Stimulated activated CD8-positive, alpha-beta memory T cell treated with anti-CD3 and anti-CD28 coated beads, Interleukin-7, amount 100 ng/mL, for 24 hours (primary cell): ENCODE results near the gene NR2E1.

ENCODE experiments used
- DNase-seq: peaks from one replicate; pipeline ENCODE4 v3.0.0-alpha.2; 2020; ENCODE audit warnings: low read depth

Gene NR2E1

GRCh38 chr6:108165714-108166663, at the start of gene NR2E1:
Gene NR2E1, plus strand, starts transcription at chr6:108166022. Its CDS starts 744 bp downstream, at chr6:108166766.
- DNase-seq: no peak

- no peak for DNase-seq
Measured at GRCh38 chr6:108116546-108117426, 49.0 kb upstream of the NR2E1 start.

- no peak for DNase-seq
Measured at GRCh38 chr6:108117427-108118358, 48.1 kb upstream of the NR2E1 start.

DNA sequence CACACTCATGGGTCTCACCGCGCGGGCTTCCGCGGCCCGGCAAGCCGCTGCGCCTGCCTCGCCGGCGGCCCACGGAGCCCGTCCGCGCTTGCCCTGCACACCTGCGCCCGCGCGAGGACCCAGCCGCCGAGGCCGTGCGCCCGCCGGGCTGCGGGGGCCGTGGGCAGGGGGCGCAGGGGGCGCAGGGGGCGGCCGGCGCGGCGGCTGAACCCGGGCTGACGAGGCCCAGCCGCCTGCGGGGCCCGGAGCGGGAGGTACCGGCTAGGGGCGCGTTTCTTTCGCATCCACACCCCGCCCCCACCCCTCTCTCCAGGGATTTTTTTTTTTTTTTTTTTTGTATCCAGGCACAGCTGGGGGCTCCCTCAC, 47.5 kb upstream of the NR2E1 start:
- DNase-seq: no peak

- no peak for DNase-seq
Measured at GRCh38 chr6:108118810-108119768, 46.7 kb upstream of the NR2E1 start.

DNA sequence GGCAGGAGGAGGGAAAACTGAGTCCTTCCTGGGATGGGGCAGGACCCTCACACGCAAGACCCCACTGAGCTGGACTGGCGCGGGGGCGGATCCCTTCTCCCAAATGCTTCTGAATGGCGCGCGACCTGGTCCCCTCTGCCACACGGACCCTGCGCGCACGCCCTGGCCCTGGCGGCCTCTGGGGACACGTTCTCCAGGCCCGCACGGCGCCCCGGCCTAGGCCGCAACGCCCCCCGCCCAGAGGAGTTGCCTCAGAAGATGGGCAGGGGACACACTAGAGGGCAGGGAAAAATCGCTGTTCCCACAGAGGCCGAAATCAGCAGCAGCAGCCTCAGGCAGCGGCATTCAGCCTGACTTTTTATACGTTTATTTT, 46.1 kb upstream of the NR2E1 start:
- no peak for DNase-seq

GRCh38 chr6:108120311-108120710, 45.5 kb upstream of the NR2E1 start:
- no peak for DNase-seq

DNA sequence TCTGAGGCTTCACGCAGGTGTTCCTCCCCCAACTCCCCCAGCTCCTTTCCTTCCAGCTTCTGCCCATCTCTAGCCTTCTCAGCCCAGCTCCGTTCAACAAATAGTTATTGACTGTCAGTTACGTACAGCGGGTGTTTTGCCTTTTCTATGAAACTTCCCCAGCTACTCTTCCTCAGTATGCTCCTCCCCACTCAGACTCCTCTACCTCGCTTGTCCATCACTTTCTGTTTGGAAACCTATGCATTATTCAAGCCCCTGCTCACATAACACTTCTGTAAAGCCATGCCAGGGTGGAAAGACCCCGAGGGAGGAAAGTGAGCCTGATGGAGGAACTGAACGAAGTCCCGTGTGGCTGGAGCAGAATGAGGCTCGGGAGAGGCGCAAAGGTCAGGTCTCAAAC, 44.2 kb upstream of the NR2E1 start:
- DNase-seq: no peak

GRCh38 chr6:108123481-108123929, 42.3 kb upstream of the NR2E1 start:
- DNase-seq: no peak

DNA sequence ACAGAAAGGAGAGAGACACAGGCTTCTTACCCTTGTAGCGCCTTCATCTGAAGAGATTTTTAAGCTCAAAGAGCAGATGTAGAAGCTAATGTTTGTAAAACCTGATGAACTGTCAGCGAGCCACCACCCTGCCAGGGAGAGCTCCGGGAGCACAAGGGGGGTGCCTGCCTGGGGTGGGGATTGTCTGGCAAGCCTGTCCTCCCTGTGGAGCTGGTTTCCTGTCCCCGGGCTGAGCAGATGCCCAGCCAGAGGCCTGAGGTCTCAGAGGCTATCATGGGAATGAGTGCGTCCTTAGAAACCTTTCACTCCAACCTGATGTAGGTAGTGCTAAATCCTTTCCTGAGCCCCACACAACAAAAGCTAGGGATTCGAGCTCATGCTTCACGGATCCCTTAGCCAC, 41.9 kb upstream of the NR2E1 start:
- no peak for DNase-seq

DNA sequence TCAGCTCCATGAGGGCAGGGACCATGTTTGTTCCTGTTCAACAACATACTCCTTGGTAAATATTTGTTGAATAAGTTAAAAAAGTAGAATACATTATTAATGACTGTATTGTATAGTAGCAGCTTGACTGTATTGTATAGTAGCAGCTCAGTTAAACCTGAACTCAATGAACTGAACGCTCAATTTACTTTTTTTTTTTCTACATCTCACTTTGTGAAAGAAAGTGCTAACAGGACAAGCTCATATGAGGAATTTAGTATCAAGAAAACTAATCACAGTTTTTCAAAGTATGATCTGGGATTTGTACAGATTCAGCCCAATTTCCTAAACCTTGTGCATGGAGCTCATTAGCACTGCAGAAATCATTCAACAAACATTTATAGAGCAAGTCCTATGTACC, 38.8 kb upstream of the NR2E1 start:
- DNase-seq: no peak

DNA sequence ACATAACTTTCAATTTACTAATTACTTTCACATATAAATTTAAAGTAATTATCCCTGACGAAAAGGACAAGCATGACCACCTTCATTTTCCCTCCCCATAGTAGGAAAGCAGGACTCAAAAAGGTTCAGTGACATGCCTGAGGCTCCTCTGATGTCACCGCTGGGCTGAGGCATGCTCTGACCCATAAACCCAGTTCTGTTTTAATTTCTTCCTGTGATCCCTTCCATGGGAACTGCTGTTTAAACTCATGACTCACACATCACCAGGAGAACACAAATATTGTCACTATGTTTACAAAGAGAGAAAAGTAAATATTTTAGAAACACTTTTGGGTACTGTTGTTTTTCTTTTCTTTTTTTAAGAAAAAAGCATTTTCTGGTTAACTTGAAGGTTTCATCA, 38.0 kb upstream of the NR2E1 start:
- no peak for DNase-seq

DNA sequence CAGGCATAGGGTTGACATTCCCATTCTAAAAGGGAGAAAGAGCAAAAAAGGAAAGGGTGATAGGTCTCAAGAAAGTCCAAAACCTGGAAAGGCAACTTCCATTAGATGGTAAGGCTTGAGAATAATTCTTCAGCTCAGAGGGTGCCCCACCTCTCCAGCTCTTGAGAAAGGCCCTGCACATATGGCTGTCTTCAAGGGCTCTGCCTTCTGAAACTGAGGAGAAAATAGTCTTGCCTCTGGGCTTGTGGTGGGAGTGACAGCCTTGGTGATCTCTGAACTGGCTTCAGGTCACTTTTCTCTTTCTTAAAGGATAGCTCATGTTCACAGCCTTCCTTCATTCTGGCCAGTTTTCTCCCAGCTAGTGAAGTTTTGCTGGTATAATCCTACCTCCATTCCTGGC, 35.6 kb upstream of the NR2E1 start:
- DNase-seq: no peak

DNA sequence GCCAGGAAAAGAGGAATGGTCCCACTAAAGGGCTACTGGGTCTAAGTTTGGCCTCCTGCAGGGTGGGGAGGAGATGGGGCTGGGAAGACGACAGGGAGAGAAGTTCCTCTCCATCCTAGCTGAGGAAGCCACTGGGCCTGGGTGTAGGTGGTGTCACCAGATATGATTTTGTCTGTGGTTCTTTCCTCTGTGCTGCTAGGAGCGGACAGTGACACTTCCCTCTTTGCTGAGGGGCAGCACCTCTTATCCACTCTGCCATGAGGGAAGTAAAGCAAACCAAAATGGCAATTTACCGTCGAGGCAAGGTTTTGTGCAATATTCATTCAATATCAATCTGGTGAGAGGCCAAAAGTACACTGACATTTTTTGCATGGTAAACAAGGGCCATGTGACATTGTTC, 33.0 kb upstream of the NR2E1 start:
- no peak for DNase-seq

DNA sequence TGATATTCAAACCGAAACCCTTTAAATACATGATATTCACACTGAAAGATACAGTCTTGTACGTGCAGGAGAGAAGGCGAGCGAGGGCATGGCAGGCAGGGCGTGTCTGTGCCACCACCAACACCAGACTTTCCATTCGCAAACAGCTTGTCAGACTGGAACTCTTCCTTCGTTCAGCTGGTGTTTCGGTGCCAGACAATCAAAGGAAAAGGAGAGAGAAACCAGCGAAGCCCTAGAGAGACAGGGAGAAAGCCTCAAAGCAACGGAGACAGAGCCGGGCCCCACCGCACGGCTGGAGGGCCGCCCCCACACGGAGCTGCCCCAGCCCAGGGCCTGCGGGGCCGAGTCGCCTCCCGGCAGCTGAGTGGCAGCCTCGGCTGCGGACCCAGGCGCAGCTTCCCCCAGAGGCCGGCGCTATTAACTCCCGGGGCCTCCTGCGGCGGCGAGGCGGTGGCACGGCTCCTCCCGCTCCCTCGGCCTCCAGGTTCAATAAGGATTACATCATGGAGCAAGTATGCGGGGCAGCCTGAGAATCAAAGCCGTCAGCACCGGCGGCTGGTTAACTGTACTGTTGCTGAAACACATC, 32.1 kb upstream of the NR2E1 start:
- DNase-seq: no peak

DNA sequence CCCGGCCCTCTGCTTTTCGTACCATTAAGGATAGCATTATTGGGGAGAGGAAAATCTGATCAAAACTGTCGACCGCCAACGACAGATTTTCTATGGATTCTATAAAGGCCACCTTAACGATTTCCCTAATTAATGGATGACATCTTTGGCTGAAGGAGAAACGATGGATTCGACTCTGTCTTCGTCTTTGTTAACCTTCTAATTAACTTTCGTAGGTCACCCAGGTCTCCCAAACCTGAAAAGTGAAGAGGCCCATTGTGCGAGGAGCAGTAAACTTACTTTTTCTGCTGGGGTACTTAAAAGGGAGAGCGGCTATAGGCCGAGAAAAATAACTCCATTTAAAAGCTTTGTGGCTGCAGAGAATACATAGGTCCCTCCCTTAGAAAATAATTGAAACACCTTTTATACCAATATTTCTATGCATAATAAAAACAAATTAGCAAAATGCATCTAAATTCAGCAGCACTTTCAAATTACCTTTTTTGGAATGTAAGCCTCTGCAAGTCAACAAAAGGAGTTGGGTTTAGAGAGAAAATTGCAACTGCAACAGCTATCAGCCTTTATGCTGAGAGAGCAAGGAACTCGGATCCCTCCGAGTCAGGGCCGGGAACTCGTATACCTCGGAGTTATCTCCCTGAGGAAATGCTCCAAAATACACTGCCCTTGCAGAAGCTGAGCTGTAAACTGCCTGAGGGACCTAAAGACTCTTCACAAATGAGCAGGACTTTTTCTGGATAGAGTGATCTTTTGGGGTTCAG, 31.4 kb upstream of the NR2E1 start:
- DNase-seq: no peak

- DNase-seq: no peak
Measured at GRCh38 chr6:108142240-108142639, 23.6 kb upstream of the NR2E1 start.

DNA sequence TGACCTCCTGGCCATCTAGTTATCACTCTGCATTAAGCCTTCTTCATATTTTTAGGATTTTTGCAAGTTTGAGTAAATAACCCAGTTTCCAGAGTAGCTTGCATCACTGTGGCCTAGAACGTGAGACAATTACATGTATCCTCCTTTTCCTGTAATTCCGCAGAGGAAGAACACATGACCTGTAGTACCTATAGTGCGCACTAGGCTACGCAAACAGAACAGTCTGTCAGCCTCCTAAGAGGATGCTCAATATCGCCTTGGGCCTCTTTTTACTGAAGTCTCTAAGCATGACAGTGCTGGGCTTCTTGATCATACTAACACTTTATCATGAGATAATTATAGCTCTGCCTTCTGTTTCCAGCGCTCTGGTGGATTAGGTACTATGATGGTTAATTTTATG, 20.2 kb upstream of the NR2E1 start:
- DNase-seq: no peak

DNA sequence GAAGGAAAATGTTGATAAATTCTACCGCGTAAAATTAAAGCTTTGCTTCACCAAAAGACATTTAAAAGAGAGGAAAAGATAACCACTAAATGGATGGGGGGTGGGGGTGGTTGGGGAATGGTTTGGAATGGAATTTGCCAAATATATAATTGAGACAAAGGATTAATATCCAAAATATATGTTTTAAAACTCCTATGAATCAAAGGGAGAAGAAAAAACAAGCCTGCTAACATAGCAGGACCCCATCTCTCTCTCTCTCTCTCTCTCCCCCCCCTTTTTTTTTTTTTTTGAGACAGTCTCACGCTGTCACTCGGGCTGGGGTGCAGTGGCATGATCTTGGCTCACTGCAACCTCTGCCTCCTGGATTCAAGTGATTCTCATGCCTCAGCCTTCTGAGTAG, 13.4 kb upstream of the NR2E1 start:
- no peak for DNase-seq
